SK-N-MC (cell line): Measurements from ENCODE around the gene HSP90AA1.

ENCODE experiments used
- DNase-seq: peaks from one replicate; pipeline ENCODE4 v3.0.0-alpha.2; 2011; ENCODE audit warnings: low read depth, low spot score
- H3K27ac ChIP-seq: fragments of 200-600 bp; sonication (generic); 2 replicates; pipeline ENCODE4 v1.5.1; 2016; ENCODE audit warnings: mixed run types
- H3K36me3 ChIP-seq: fragments of 200-600 bp; sonication (generic); 2 replicates; pipeline ENCODE4 v1.6.1; 2017; ENCODE audit warnings: antibody characterized with exemption, low read length, mixed read lengths; ENCODE audit not compliant: insufficient read depth
- H3K4me3 ChIP-seq: fragments of 200-600 bp; sonication (generic); 2 replicates; pipeline ENCODE4 v1.5.1; 2016
- H3K9ac ChIP-seq: fragments of 200-600 bp; sonication (generic); 2 replicates; pipeline ENCODE4 v1.8.0; 2017; ENCODE audit warnings: mixed run types, mixed read lengths; ENCODE audit not compliant: insufficient read length
- H3K9me3 ChIP-seq: fragments of 200-600 bp; sonication (generic); 2 replicates; pipeline ENCODE4 v1.6.1; 2017; ENCODE audit warnings: low read depth, mild to moderate bottlenecking, antibody characterized with exemption, low read length, moderate library complexity, mixed read lengths
- EZH2 ChIP-seq: fragments of 200-600 bp; sonication (generic); IDR thresholded peaks from one replicate; pipeline ENCODE4 v1.6.1; 2017; ENCODE audit warnings: antibody characterized with exemption
- FOXP2 ChIP-seq: optimal IDR thresholded peaks from 2 replicates; pipeline ENCODE3; 2011; ENCODE audit warnings: mild to moderate bottlenecking, moderate library complexity; ENCODE audit not compliant: insufficient read depth; ENCODE audit errors: extremely low read length, control extremely low read depth
- POLR2AphosphoS5 ChIP-seq: IDR thresholded peaks from 2 replicates; pipeline ENCODE4 v1.6.1; 2012; ENCODE audit warnings: mild to moderate bottlenecking, low read depth, low read length, borderline replicate concordance

Gene HSP90AA1

GRCh38 chr14:102055181-102055901 lies 31.5 kb downstream of the HSP90AA1 start:
- H3K9ac ChIP-seq: no peak overlapping the region
- no peak overlapping the region for H3K4me3 ChIP-seq
- peaks cover 23% of the 10 kb centered on the region for H3K36me3 ChIP-seq
- DNase-seq: no peak
- TF ChIP-seq FOXP2 (no peak), EZH2 (no peak), POLR2AphosphoS5 (no peak)
- H3K9me3 ChIP-seq: no peaks in the 10 kb centered on the region
- no peak overlapping the region for H3K27ac ChIP-seq

DNA sequence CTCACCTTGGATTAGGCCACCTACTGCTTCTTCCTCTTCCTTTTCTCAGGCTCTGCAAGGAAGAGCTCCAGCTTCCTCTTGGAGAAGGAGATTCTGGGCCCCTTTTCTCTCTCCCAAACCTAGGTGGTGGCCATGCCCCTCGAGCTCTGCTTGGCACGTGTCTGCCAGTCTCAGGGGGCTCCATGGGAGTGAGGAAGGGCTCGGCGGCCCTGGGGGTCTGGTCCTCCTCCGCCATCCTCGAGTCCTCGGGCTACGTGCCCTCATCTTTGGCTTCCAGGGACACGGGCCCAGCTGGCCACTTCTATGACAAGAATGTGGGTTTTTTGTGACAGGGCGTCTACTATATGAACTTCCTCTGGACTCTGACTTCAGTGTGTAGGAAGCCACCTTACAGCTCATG lies 34.3 kb downstream of the HSP90AA1 start:
- Histone ChIP-seq H3K9ac (no peak overlapping the region), H3K4me3 (no peak overlapping the region), H3K9me3 (no peaks in the 10 kb centered on the region), H3K27ac (no peak overlapping the region), H3K36me3 (peaks cover 51% of the 10 kb centered on the region)
- TF ChIP-seq POLR2AphosphoS5 (no peak), FOXP2 (no peak), EZH2 (no peak)
- DNase-seq: no peak

DNA sequence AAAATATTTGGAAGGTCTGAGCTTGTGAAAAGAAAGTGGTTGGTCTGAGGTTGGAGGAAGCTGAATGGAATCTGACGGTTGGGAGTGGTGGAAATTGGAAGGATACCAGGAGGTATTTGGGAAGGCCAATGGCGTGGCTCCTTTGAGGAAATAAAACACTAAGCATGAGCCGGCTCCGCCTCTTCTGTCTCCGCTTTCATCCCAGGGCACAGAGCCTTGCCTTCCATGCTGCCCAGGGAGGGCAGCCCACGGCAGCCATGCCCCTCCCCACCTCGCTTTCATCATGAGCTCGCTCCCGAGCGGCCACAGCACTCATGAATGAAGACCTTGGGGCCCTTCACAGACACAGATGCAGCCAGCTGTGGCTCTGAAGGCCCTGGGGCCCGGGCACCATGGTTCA lies 36.2 kb downstream of the HSP90AA1 start:
- Histone ChIP-seq H3K9me3 (no peaks in the 10 kb centered on the region), H3K27ac (no peak overlapping the region), H3K36me3 (peaks cover 65% of the 10 kb centered on the region), H3K4me3 (no peak overlapping the region), H3K9ac (no peak overlapping the region)
- TF ChIP-seq POLR2AphosphoS5 (no peak), FOXP2 (no peak), EZH2 (no peak)
- no peak for DNase-seq

DNA sequence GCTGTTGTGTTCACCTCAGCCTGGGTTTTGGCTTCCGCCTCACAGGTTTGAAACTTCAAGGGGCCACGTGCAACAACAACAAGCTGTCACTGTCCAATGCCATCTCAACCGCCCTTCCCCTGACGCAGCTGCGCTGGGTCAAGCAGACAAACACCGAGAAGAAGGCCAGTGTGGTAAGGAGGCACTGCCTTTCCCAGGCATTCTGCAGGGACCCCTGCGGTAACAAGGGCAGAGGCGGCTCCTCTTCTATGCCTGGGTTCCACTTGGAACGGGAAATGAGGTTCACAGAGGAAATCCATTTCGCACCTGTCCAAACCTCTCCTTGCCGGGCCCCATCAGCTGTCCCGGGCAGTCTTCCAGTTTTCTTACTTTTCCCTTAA lies 36.8 kb downstream of the HSP90AA1 start:
- H3K36me3 ChIP-seq: peaks cover 68% of the 10 kb centered on the region
- no peak overlapping the region for H3K9ac ChIP-seq
- no peak overlapping the region for H3K4me3 ChIP-seq
- no peaks in the 10 kb centered on the region for H3K9me3 ChIP-seq
- TF ChIP-seq EZH2: no peak
- TF ChIP-seq FOXP2: no peak
- TF ChIP-seq POLR2AphosphoS5: no peak
- no peak for DNase-seq
- no peak overlapping the region for H3K27ac ChIP-seq

- no peaks in the 10 kb centered on the region for H3K9me3 ChIP-seq
- peaks cover 73% of the 10 kb centered on the region for H3K36me3 ChIP-seq
- no peak overlapping the region for H3K4me3 ChIP-seq
- H3K27ac ChIP-seq: no peak overlapping the region
- no peak for DNase-seq
- TF ChIP-seq POLR2AphosphoS5 (no peak), FOXP2 (no peak), EZH2 (no peak)
- H3K9ac ChIP-seq: no peak overlapping the region
Measured at GRCh38 chr14:102049258-102050025, 37.4 kb downstream of the HSP90AA1 start.

GRCh38 chr14:102047808-102048540 lies 38.9 kb downstream of the HSP90AA1 start:
- no peak overlapping the region for H3K27ac ChIP-seq
- peaks cover 88% of the 10 kb centered on the region for H3K36me3 ChIP-seq
- no peaks in the 10 kb centered on the region for H3K9me3 ChIP-seq
- no peak for TF ChIP-seq EZH2
- no peak for TF ChIP-seq FOXP2
- H3K4me3 ChIP-seq: no peak overlapping the region
- no peak overlapping the region for H3K9ac ChIP-seq
- no peak for DNase-seq

DNA sequence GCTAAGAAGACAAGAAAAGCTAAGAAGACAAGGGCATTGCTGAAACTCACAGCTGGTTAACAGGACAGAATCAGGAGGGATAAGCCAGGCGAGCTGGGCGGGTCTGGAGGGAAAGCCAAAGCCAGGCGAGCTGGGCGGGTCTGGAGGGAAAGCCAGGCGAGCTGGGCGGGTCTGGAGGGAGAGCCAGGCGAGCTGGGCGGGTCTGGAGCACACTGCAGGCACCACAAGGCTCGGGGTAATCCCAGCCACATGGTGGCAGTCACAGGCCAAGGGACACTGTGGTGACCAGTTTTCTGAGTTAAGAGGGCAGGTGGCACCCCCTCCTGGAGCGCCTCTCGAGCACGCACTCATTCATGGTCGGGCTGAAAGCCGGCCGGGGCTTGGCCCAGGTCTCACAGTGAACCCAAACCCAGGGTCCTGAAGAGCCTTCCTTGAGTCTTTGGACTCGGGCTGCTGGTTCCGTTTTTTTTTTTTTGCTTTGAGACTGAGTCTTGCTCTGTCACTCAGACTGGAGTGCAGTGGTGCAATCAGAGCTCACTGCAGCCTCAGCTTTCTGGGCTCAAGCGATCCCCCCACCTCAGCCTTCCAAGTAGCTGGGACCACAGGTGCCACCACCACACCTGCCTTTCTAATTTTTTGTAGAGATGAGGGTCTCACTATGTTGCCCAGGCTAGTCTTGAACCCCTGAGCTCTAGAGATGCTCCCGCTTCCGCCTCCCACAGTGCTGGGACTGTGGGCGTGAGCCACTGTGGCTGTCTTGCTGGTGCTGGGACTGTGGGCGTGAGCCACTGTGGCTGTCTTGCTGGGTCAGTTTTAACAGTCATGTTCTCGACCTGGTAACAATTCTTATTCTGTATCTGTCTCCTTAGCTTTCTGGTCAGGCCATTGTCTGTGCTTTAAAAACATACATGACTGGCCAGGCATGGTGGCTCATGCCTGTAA lies 40.2 kb downstream of the HSP90AA1 start:
- Histone ChIP-seq H3K36me3 (peaks cover 89% of the 10 kb centered on the region), H3K9me3 (no peaks in the 10 kb centered on the region), H3K9ac (no peak overlapping the region), H3K4me3 (no peak overlapping the region), H3K27ac (peak overlapping the region; percentile 13; the same call in 1 of the 2 replicates)
- TF ChIP-seq FOXP2: no peak
- no peak for TF ChIP-seq EZH2
- TF ChIP-seq POLR2AphosphoS5: no peak
- no peak for DNase-seq

DNA sequence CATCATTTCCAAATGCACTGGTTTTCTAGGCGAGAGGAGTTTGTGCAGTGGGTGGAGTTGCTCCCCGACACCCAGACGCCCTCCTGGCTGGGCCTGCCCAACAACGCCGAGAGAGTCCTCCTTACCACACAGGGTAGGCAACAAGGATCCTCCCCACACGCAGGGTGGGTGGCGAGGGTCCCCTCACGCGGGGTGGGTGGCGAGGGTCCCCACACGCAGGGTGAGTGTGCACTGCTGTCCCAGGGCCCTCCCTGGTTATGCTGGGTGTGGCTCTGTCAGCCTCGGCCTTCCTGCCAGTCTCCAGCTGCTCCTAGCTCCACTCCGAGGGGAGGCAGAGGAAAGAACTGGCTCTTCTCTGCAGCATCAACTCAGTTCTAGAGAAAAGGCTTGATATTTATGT lies 42.3 kb downstream of the HSP90AA1 start:
- no peak overlapping the region for H3K27ac ChIP-seq
- H3K9ac ChIP-seq: no peak overlapping the region
- no peak overlapping the region for H3K4me3 ChIP-seq
- peaks cover 91% of the 10 kb centered on the region for H3K36me3 ChIP-seq
- no peak for TF ChIP-seq POLR2AphosphoS5
- TF ChIP-seq EZH2: no peak
- TF ChIP-seq FOXP2: no peak
- H3K9me3 ChIP-seq: no peaks in the 10 kb centered on the region
- DNase-seq: no peak
